ENCODE data around the gene C22orf42.

The C22orf42 gene

DNA sequence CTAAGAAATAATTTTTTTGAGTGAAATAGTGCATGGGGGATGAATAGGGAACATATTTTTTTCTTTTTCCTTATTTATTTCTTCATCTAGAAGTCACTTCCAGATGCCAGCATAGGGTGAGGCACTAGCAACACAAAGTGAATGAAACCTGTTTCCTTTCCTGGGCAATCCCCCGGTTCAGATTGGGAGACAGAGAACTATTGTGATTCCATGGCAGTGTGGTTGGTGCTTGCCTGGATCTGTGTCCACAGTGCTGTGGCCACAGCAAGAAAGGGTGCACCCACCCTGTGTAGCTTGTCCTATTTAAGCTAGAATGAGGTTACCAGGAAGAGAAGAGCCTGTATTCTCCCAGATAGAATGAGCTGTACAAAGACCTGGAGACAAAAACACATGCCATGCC lies 58.4 kb downstream of the C22orf42 start:
- TF ChIP-seq, protein P1, sequence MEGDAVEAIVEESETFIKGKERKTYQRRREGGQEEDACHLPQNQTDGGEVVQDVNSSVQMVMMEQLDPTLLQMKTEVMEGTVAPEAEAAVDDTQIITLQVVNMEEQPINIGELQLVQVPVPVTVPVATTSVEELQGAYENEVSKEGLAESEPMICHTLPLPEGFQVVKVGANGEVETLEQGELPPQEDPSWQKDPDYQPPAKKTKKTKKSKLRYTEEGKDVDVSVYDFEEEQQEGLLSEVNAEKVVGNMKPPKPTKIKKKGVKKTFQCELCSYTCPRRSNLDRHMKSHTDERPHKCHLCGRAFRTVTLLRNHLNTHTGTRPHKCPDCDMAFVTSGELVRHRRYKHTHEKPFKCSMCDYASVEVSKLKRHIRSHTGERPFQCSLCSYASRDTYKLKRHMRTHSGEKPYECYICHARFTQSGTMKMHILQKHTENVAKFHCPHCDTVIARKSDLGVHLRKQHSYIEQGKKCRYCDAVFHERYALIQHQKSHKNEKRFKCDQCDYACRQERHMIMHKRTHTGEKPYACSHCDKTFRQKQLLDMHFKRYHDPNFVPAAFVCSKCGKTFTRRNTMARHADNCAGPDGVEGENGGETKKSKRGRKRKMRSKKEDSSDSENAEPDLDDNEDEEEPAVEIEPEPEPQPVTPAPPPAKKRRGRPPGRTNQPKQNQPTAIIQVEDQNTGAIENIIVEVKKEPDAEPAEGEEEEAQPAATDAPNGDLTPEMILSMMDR (IDR thresholded peaks at IDR 0.05) = no peak
- Histone ChIP-seq H3K27ac (no peak overlapping the region), H3K9me3 (no peaks in the 10 kb centered on the region), H3K27me3 (peaks cover 60% of the 10 kb centered on the region), H3K36me3 (no peaks in the 10 kb centered on the region), H3K4me1 (ENCODE audit: control insufficient read depth in 1 of 2, insufficient read depth in 1 of 2, low read depth in 1 of 2, low read length in 1 of 2) (no peaks in the 10 kb centered on the region), H3K4me3 (ENCODE audit: low read depth in 1 of 2, low read length in 1 of 2) (no peak overlapping the region)

All from neutrophil (primary cell).